ENCODE data around the gene NOTCH4.
A peak's percentile ranks its signal among the peaks of the same experiment; 100 is the strongest.

NOTCH4 gene

DNA sequence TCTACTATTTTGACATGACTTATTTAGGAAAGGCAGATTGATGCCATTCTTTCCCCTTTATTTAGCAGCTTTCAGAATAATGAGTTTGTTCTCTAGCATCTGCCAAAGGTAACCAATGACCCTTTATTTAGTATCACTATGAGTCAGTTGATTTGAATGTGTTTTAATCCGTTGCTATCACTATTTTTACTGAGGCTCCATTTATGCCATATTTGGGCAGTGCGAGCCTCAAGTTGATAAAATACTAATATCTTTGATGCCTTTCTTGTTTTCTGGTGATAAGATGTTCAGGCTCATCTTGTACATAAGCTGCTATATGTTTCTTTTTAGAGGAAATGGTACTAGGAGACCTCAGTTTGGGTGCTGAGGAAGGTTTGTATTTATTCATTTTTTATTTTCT is 15.6 kb upstream of the NOTCH4 start:
- TF ChIP-seq, protein P1, sequence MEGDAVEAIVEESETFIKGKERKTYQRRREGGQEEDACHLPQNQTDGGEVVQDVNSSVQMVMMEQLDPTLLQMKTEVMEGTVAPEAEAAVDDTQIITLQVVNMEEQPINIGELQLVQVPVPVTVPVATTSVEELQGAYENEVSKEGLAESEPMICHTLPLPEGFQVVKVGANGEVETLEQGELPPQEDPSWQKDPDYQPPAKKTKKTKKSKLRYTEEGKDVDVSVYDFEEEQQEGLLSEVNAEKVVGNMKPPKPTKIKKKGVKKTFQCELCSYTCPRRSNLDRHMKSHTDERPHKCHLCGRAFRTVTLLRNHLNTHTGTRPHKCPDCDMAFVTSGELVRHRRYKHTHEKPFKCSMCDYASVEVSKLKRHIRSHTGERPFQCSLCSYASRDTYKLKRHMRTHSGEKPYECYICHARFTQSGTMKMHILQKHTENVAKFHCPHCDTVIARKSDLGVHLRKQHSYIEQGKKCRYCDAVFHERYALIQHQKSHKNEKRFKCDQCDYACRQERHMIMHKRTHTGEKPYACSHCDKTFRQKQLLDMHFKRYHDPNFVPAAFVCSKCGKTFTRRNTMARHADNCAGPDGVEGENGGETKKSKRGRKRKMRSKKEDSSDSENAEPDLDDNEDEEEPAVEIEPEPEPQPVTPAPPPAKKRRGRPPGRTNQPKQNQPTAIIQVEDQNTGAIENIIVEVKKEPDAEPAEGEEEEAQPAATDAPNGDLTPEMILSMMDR (IDR thresholded peaks at IDR 0.05; ENCODE audit: insufficient read depth, low read depth, low read length, missing control alignments), result no peak
- H3K4me3 ChIP-seq (ENCODE audit: low read depth, low read length), result no peak overlapping the region
- no peak for DNase-seq (ENCODE audit: low read depth)

DNA sequence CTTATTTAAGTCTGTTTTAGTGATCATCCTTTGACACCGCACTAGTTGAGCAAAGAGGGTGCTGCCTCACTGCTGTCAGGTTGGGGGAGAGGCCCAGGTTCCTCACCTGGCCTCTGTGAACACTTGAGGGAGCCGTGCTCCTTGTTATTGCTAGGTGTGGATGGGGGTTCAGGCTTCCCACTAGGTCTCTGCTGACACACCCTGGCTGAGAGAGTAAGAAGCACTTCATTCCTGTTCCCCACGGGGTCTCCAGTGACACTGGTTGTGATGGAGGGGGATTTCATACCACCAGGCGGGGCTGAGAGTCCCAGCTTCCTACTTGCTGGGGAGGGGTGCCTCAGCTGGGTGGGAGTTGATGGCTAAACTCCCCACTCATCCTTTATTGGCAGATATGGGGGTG is 11.1 kb upstream of the NOTCH4 start:
- TF ChIP-seq, protein P1 (IDR thresholded peaks at IDR 0.05; ENCODE audit: insufficient read depth, low read depth, low read length, missing control alignments), result peak; percentile 15
- DNase-seq (ENCODE audit: low read depth), result peak; percentile 29
- H3K4me3 ChIP-seq (ENCODE audit: low read depth, low read length), result no peak overlapping the region

GRCh38 chr6:32226434-32226833 is 2.6 kb upstream of the NOTCH4 start:
- TF ChIP-seq, protein P1 (IDR thresholded peaks at IDR 0.05; ENCODE audit: insufficient read depth, low read depth, low read length, missing control alignments), result no peak
- DNase-seq (ENCODE audit: low read depth), result no peak
- no peak overlapping the region for H3K4me3 ChIP-seq (ENCODE audit: low read depth, low read length)

DNA sequence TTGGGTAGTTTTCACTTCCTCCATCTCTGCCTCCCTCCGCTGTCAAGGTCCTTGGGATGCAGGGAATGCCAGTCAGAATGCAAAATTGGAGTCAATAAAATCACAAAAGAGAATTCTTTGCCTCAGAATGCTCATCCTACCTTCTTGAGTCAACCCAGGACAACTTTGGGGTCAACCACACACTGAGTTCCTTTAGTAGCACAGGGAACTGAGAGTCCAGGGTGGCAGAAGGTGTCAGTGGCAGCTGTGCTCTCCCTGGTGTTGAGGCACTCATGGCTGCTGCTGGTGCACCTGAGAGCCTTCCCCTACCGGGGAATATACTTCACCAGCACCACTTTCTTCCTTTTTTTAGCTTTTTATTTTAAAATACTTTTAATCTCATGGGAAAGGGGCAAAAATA is 829 bp upstream of the NOTCH4 start:
- no peak overlapping the region for H3K4me3 ChIP-seq (ENCODE audit: low read depth, low read length)
- TF ChIP-seq, protein P1 (IDR thresholded peaks at IDR 0.05; ENCODE audit: insufficient read depth, low read depth, low read length, missing control alignments), result no peak
- DNase-seq (ENCODE audit: low read depth), result peak; percentile 56

- H3K4me3 ChIP-seq (ENCODE audit: low read depth, low read length), result no peak overlapping the region
- DNase-seq (ENCODE audit: low read depth), result no peak
- TF ChIP-seq, protein P1 (IDR thresholded peaks at IDR 0.05; ENCODE audit: insufficient read depth, low read depth, low read length, missing control alignments), result no peak
These were observed 1.3 kb downstream of the NOTCH4 start for GRCh38 chr6:32222333-32223230.

- TF ChIP-seq, protein P1 (IDR thresholded peaks at IDR 0.05; ENCODE audit: insufficient read depth, low read depth, low read length, missing control alignments), result no peak
- DNase-seq (ENCODE audit: low read depth), result no peak
These were observed 3.8 kb downstream of the NOTCH4 start for GRCh38 chr6:32220021-32220420.

More at GRCh38 chr6:32220021-32220420, 3.8 kb downstream of the NOTCH4 start:
- H3K4me3 ChIP-seq (ENCODE audit: low read depth, low read length), result no peak overlapping the region

Data from GM12865 (cell line).